ENCODE results near the gene DHX15.
"Not testable (repeated sequence)": the region's sequence is repeated elsewhere in the genome, so short reads cannot be mapped to it uniquely, and the experiment has no call there.

The DHX15 gene

DNA sequence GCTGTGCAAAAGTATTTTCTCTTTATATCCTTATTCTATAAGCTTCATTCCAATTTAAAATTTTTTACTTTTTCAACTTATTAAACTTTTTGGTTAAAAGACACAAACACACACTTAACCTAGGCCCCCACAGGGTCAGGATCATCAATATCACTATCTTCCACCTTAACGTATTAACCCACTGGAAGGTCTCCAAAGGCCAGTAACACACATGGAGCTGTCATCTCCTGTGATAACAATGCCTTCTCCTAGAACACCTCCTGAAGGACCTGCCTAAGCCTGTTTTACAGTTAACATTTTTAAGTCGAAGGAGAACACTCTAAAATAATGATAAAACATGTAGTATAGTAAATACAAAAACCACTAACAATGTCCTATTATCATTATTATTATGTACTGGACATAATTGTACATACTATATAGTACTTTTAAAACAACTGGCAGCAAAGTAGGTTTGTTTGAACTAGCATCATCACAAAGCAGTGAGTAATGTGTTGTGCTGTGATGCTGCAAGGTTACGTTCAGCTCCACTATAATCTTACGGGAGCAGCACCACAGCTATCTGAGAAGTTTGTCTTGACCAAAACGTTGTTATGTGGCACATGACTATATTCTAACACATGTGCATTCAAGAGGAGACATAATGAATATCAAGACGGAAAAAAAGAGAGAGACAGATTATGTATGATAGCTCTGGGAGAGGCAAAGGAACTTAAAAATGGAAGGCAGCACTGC, 33.7 kb downstream of the DHX15 start:
- no peak for DNase-seq (ENCODE audit: low read depth in 1 of 2, low spot score in 1 of 2)

- no peak for DNase-seq (ENCODE audit: low read depth in 1 of 2, low spot score in 1 of 2)
These were observed 36.4 kb downstream of the DHX15 start for GRCh38 chr4:24547979-24548378.

GRCh38 chr4:24544208-24544988, 40.0 kb downstream of the DHX15 start:
- no peak for DNase-seq (ENCODE audit: low read depth in 1 of 2, low spot score in 1 of 2)

- no peak for DNase-seq (ENCODE audit: low read depth in 1 of 2, low spot score in 1 of 2)
These were observed 47.3 kb downstream of the DHX15 start for GRCh38 chr4:24537025-24537424.

- DNase-seq (ENCODE audit: low read depth in 1 of 2, low spot score in 1 of 2), result no peak
These were observed 49.0 kb downstream of the DHX15 start for GRCh38 chr4:24535399-24535798.

GRCh38 chr4:24533364-24533763, 51.0 kb downstream of the DHX15 start:
- DNase-seq (ENCODE audit: low read depth in 1 of 2, low spot score in 1 of 2), result no peak

GRCh38 chr4:24529555-24529954, 54.8 kb downstream of the DHX15 start:
- DNase-seq (ENCODE audit: low read depth in 1 of 2, low spot score in 1 of 2), result no peak

GRCh38 chr4:24527371-24527770, 57.0 kb downstream of the DHX15 start:
- DNase-seq (ENCODE audit: low read depth in 1 of 2, low spot score in 1 of 2), result no peak

DNA sequence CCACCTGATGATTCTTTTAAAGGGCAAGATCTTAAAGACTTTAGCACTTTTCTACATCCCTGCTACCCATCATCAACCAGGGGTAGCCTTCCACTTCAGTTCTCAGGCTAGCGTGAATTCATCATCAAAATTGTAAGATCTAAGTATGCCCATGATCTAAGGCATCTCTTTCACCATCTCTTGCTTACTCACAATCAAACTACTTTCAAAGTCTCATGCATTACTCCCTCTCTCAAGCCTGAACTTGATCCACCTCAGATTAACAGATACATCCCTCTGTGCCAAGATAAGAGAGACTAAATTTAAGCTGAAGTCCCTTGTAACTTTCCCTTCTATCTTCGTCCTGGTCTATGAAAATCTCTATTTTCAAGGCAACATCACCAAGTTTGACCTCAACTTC, 62.8 kb downstream of the DHX15 start:
- no peak for DNase-seq (ENCODE audit: low read depth in 1 of 2, low spot score in 1 of 2)

GRCh38 chr4:24519649-24520048, 64.7 kb downstream of the DHX15 start:
- DNase-seq (ENCODE audit: low read depth in 1 of 2, low spot score in 1 of 2), result no peak

- no peak for DNase-seq (ENCODE audit: low read depth in 1 of 2, low spot score in 1 of 2)
These were observed 66.7 kb downstream of the DHX15 start for GRCh38 chr4:24517676-24518075.

DNA sequence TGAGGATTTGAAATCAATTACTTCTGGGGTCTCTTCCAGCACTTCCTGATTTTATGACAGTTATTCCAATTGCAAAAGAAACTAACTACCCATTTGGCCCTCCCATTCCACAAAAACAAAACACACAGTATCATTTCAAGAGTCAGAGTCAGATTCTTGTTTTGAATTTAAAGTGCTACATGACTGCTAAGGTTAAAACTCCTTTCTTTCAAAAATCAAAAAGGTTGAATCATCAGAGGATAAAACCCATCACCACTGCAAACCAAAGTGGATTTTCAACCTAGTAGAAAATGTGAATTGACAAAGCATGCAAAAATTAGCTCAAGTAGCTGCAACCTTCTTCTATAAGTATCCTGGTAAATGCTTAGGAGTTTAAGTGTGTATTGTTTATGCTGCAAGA, 67.4 kb downstream of the DHX15 start:
- no peak for DNase-seq (ENCODE audit: low read depth in 1 of 2, low spot score in 1 of 2)

- DNase-seq (ENCODE audit: low read depth in 1 of 2, low spot score in 1 of 2), result no peak
These were observed 68.7 kb downstream of the DHX15 start for GRCh38 chr4:24515698-24516097.

GRCh38 chr4:24514808-24515207, 69.5 kb downstream of the DHX15 start:
- DNase-seq (ENCODE audit: low read depth in 1 of 2, low spot score in 1 of 2), result no peak

- no peak for DNase-seq (ENCODE audit: low read depth in 1 of 2, low spot score in 1 of 2)
These were observed 70.6 kb downstream of the DHX15 start for GRCh38 chr4:24513718-24514117.

DNA sequence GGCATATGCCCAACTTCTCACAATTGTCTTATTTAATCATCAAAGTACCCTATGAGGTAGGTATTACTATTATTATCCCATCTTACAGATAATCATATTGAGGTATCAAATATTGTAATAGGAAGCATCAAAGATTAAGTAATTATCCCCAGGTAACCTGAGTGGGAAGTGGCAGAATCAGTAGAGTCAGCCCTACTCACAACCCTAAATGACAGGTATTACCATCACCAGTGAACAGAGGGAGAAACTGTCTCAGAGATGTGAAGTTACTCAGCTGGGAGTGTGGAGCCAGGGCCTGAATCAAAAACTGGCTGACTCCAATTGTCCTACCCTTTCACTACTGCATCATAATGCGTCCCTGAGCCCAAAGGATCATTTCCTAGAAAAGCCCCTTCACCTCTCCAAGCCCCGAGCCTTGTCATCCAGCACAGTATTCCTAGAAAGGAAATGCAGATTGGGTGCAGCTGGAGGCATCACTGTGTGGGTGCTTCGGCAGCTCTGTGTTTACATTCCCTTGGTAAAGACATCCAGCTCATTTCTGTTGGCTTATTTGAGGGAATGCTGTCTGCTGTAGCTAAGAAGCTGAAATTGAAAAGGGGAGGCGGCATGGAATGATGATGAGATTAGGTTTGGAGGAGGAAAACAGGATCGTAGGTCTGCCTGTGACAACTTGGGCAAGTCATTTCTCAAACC, 72.8 kb downstream of the DHX15 start:
- no peak for DNase-seq (ENCODE audit: low read depth in 1 of 2, low spot score in 1 of 2)

- DNase-seq (ENCODE audit: low read depth in 1 of 2, low spot score in 1 of 2), result no peak
These were observed 74.3 kb downstream of the DHX15 start for GRCh38 chr4:24510091-24510490.

- DNase-seq (ENCODE audit: low read depth in 1 of 2, low spot score in 1 of 2), result no peak
These were observed 75.8 kb downstream of the DHX15 start for GRCh38 chr4:24508541-24508940.

GRCh38 chr4:24507439-24507838, 76.9 kb downstream of the DHX15 start:
- no peak for DNase-seq (ENCODE audit: low read depth in 1 of 2, low spot score in 1 of 2)

GRCh38 chr4:24503090-24503489, 81.3 kb downstream of the DHX15 start:
- DNase-seq (ENCODE audit: low read depth in 1 of 2, low spot score in 1 of 2), result not testable (repeated sequence)

DNA sequence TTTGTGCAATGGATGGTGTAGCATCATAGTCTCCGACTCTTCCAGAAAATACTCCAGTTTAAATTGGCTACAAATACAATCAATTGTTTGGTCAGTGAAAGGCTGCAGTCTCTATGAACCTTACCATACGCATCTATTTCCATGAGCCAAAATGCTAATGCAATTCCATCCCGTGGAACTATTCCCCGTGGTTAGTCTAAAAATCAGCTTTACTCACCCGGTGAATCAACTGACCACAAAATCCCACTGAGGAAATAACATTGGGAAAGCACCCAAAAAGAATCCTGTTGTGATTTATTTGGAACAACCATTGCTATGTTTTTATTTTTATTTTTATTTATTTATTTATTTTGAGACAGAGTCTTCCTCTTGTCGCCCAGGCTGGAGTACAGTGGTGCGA, 87.1 kb downstream of the DHX15 start:
- DNase-seq (ENCODE audit: low read depth in 1 of 2, low spot score in 1 of 2), result no peak

GRCh38 chr4:24496597-24496996, 87.8 kb downstream of the DHX15 start:
- no peak for DNase-seq (ENCODE audit: low read depth in 1 of 2, low spot score in 1 of 2)
